ENCODE results near the gene NFAM1.

The NFAM1 gene

GRCh38 chr22:42439821-42440674 is 7.8 kb upstream of the NFAM1 start:
- DNase-seq (ENCODE audit: low spot score), result peak; percentile 59

- no peak for DNase-seq (ENCODE audit: low spot score)
These were observed 6.9 kb upstream of the NFAM1 start for GRCh38 chr22:42439021-42439567.

DNA sequence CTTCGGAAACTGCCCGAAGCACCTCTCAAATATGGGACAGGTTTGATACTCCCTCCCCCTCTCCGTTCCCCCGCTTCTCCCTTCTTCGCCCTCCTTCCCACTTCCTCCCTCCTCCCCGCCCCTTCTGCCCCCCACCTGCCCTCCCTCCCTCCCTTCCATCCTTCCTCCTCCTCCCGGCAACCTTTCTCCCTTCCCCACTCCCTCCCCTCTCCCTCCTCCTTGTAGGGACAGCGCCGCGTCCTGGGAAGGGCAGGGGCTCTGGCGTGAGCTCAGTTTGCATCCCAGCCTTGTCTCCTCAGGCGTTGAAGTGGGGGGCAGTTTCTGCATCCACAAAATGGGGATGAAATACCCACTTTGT is 6.1 kb upstream of the NFAM1 start:
- no peak for DNase-seq (ENCODE audit: low spot score)

DNA sequence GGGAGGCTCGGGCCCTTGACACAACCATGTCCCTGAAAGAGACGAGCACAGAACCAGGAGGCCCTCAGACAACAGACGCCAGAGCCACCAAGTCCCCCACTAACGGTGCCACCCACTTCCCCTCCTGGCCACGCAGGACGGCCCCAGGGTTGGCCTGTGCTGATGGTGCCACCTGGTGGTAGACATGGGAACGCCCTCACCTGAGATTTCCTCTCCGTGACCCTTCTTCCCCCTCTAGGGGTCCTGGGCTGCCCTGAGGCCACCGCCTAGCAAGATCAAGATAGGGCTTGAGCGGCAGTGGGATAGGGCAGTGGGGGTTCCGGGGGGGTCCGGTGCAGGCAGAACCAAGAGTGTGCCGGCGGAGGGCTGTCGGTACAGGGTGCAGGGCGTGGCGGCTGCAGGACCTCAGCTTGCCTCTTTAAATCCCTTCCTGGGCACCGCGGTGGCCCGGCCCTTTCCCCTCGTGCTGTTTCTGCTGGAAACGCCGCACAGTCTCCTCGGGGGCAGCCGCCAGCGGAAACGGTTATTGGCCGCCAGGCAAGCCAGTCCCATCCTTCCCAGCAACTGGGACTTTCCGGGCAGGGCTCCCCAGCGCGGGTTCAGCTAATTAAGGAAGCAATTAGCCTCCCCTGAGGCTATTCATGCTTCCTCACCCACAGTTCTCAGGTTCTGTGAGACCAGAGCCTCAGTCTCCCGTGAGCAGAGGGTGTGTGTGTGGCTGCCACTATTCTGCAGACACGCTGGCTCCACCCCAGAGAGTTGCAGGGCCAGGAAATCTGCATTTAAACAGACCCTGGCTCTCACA is 5.5 kb upstream of the NFAM1 start:
- peak; percentile 89 for DNase-seq (ENCODE audit: low spot score)

DNA sequence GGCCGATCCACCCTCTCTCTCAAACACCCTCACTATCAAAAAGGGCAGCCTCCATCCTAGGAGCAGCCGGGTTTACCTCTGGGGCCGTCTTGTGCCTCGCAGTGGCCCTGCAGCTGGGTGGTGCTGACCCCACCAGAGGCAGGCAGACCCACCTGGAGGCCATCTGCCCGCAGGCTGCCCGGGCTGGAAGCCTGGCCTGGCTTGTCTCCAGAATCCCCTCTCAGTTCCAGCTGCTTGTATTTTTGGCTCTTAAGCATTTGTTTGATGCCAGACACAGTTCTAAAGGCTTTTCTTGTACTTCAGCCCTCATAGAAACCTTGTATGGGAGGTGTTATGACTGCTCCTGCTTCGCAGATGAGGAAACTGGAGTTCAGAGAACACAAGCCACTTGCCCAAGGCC is 4.2 kb upstream of the NFAM1 start:
- no peak for DNase-seq (ENCODE audit: low spot score)

DNA sequence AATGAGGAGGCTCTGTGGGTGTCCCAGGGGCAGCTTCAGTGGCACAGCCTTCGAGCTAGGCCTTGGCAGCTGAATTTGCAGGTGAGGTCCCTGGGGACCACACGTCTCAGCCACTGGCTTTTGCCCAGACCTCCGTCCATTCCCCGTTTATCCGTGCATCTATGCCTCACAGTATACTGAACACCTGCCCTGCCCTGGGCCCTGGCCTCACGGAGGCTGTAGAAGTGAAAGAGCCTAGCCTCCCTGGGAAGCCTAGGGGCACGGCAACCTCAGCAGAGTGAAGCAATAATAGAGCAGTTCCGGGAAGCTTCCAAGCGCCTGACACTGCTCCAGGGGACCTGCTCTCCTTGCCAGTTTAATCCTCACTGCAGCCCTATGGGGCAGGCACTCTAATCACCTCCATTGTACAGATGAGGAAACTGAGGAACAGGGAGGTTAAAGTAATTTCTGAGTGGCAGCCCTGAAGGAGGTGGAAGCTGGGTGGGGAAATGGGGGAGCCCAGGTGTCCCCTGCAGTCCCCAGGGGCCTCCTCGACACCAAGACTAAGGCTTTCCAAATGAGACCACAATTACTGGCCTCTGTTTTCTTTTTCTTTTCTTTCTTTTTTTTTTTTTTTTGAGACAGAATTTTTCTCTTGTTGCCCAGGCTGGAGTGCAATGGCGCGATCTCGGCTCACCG is 2.7 kb upstream of the NFAM1 start:
- DNase-seq (ENCODE audit: low spot score), result no peak

DNA sequence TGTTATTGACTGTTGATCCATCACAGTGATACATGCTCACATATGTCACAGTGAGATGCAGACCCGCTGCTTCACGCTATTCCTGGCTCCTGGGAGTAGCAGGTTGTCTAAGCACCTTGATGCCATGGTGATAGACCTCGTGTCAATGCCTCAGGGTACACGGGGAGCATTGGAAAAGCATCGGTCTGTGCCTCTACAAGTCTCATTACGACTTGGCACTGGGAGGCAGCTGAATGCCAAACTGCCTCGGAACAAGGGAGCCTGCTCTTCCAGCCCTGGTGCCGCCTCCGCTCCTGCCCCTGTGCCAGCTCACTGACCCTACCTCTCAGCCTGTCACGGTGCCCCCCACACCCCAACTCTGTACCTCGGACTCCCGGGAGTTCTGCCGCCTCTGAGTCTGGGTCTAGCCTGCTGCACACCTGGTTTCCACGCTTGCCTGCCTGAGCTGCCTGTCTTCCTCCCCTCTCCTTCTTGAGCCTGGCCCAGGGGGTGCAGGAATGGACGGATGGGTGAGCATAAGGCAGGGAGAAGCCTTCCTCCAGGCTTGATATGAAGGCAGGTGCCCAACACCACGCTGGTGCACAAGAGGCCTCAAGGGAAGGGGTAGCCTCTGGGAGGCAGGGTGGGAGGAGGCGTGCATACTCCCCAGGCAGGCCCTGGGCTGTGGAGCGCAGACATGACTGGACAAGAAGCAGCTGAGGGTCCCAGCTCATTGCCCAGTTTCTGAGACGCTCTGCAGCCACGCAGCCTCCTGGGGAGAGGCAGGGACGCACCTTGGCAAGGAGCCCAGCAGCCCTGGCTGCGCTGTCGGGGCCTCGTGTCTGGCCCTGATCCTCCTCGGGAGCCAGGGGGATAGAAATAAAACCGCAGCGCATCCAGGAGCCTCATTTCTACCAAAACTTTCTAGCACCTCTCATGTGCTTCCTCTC is 1.8 kb upstream of the NFAM1 start:
- DNase-seq (ENCODE audit: low spot score), result no peak

DNA sequence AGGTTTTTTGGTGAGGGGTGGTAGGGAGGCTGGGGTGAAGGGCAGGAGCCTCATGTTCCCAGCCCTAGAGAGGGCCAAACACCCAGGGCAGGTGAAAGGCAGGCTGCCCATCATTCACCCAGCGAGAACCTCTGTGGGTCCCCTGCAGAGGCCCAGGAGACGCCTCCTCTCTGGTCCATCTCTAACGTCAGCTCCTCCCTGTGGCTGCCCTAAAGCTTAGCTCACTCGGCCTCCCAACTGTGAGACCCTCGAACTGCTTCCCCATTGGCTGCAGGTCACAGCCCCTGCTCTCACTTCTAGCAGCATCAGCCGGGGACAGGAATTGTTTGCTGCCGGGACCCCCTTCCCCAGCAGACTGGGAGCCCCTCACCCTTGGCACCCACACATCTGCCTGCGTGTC is 615 bp upstream of the NFAM1 start:
- no peak for DNase-seq (ENCODE audit: low spot score)

GRCh38 chr22:42431401-42432019 is 693 bp downstream of the NFAM1 start:
- no peak for DNase-seq (ENCODE audit: low spot score)

GRCh38 chr22:42430528-42431125 is 1.6 kb downstream of the NFAM1 start:
- no peak for DNase-seq (ENCODE audit: low spot score)

GRCh38 chr22:42428760-42429159 is 3.4 kb downstream of the NFAM1 start:
- DNase-seq (ENCODE audit: low spot score), result no peak

- DNase-seq (ENCODE audit: low spot score), result no peak
These were observed 4.2 kb downstream of the NFAM1 start for GRCh38 chr22:42428025-42428424.

GRCh38 chr22:42427167-42427566 is 5.0 kb downstream of the NFAM1 start:
- DNase-seq (ENCODE audit: low spot score), result no peak

- DNase-seq (ENCODE audit: low spot score), result no peak
These were observed 6.2 kb downstream of the NFAM1 start for GRCh38 chr22:42425989-42426355.

DNA sequence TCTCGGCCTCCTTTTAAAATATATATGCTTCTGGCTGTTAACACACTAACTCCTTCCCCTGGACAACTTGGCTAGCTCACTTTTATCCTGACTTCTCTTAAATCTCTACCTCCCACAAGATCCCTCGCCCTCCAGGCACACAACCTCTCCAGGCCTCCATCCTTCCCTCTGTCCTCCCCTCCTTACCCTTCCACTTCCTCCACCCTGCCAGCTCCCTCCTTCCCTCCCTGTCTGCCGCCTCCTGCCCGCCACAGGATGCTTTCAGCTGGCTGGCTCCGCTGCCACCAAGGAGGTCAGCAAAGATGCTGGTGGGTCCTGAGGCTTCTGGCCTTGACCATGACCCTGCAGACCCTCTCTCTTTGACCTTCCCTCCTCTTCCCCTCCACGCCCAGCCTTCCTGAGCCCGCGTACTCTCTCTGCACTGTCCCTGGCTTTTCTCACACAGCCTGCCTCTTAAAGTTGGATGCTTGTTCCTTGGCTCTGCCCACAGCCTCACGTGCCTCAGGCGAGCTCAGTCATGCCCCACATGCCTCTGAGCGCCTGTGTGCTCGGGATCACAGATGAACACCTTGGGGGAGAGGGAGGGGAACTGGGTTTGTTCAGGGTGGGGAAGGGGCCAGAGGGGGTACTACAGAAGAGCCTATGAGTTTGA is 6.7 kb downstream of the NFAM1 start:
- no peak for DNase-seq (ENCODE audit: low spot score)

GRCh38 chr22:42419243-42419881 is 12.8 kb downstream of the NFAM1 start:
- DNase-seq (ENCODE audit: low spot score), result no peak

DNA sequence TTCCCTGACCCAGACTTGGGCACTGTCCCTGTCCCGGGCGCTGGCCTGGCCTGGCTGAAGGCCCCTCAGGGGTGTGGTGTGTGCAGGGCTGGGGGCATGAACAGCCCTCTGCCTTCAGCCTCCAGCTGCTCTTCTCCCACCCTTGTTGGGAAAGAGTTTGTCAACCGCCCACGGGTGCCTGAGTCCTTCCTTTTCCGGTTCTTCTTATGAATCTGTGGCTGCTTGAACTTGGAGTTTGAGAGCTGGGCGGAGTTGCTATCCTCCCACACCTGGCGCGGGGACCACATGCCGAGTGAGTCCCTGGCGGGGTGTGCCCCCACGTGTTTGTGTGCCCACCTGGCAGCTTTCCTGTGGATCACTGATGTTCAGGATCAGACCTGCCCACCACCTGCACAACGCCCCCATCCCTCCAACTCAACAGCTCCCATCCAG is 13.4 kb downstream of the NFAM1 start:
- no peak for DNase-seq (ENCODE audit: low spot score)

- no peak for DNase-seq (ENCODE audit: low spot score)
These were observed 14.4 kb downstream of the NFAM1 start for GRCh38 chr22:42417645-42418305.

DNA sequence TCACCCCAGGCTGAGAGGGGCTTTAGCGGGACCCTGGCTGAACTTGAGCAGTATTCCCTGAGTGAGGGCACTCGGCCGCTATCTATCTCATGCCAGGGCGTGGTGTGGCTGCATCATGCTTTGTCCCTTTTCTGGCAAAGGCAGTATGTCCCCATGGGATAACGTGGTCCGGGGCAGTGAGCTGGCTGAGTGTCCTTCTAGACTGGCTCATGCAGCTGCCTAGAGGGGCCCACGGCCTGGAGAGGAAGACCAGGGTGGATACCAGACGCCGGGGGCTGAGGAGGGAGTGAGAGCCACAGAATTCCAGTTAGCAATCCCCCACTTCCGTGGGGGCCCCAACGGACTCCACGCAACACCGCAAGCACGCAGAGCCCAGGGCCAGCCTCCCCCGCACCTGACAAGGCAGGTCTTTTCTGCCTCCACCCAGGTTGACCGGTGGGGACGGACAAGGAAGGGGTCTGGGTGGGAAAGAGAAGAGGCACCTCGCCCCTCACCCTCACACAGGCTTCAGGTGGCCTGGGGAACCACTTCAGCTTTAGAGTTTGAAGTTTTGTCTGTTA is 15.5 kb downstream of the NFAM1 start:
- DNase-seq (ENCODE audit: low spot score), result no peak
